Stimulated activated CD4-positive, alpha-beta T cell treated with anti-CD3 and anti-CD28 coated beads, TNF-alpha, amount 100 ng/mL, for 48 hours (primary cell): ENCODE results near the gene ISOC1.

Experiments
- DNase-seq, 3 donors: peaks; one replicate each; pipeline ENCODE4 v3.0.0-alpha.2; 2020; ENCODE audit warnings: low read depth in 3 of 3

The ISOC1 gene

DNA sequence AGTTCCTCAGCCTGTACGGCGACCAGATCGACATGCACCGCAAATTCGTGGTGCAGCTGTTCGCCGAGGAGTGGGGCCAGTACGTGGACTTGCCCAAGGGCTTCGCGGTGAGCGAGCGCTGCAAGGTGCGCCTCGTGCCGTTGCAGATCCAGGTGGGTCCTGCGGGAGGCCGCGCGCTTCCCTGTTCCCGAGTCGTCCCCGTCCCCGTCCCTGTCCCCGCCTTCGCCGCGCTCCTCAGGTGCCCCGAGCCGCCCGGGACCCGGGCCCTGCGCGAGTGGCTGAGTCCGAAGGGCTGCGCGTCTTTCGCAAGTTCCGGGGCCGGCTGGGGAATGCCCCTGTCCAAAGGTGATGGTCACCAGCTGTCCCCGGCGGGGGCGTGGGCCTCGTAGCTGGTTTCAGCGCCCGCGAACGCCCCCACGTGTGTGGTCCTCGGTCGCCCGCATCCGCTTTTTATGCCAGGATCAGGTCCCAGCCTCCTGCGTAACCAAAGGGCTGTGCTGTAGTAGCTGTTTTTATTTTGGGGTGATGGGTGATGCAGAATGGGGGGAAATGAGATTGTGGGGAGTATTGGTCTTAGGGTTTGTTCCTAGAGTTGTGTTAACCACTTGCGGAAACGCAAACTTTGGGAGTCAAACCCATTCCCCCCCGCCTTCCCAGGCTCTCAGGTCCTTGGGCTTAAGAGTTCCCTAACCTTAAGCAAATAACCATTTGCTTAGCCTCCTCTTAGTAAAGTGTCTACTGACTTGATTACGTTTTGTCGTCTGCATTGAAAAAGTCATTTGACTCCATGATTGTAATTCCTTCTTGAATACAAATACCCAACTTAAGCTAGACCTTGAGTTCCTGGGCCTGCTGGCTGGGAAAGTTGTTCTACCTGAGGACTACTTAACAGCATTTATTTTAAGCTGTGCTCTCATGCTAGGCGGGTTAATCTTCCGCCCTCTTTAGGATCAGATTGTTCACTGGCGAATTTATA is 663 bp downstream of the ISOC1 start:
- DNase-seq = peak in 2 of 3 donors; percentile 18 to 19

DNA sequence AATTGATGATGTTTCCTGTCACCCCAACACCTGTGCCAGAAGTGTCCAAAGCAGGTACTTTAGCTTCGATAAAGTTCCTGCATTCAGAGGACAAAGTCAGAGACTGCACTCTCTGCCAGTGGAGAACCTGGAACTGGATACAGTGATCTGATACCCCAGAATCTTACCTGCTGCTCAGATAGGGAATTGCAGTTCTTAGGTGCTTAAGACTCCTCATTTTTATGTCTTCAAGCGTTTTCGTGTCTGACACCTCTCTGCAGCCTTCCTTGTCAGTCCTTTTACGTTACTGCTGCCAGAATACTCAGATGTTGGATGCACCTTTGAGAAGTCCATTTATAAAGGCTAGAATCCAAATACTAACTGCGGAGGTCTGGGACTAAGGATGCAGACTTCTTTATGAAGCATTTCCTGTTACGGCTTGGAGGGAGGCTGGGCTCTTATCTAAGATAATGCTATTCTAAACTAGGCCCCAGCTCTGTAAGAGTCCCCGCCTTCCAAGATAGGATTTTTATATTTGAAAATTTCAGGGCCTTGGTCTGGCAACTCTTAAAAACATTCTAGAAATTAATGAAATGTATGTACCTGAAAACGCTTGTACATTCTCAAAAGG is 1.9 kb downstream of the ISOC1 start:
- no peak for DNase-seq

DNA sequence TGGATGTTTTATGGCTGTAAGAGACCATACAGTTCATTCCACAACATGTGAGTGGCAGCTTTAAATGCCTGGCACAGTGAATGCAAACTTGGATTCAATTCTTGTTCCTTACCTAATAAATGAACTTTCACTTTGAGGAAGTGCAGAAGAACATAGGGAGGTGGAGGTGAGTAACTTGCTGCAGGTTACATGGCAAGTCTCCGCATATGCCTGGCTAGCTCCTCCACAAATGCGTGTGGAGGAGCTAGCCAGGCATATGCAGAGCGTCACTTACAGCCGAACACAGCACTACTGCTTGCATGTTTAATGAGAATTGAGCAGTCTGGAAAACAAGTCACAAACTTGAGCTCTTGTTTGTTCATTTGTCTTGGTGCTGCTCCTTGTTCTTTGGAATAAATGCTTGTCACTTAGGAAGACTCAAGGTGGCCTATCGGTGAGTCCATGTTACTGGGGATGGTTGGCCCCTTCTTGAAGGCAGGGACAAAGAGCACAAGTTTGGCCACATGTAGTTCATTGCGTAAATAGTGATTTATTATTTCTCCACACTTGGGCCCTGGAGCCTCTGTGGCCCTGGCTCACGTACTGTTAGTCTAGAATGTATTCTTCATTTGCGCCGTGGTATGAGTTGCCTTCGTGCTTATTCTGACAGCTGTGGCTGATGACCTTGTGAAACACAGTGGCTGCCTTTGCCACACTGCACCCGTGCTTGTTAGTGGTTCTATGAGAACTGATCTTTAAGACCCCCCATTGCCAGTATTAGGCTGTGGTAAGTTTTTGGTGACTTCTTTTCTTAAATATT is 3.1 kb downstream of the ISOC1 start:
- DNase-seq = no peak

DNA sequence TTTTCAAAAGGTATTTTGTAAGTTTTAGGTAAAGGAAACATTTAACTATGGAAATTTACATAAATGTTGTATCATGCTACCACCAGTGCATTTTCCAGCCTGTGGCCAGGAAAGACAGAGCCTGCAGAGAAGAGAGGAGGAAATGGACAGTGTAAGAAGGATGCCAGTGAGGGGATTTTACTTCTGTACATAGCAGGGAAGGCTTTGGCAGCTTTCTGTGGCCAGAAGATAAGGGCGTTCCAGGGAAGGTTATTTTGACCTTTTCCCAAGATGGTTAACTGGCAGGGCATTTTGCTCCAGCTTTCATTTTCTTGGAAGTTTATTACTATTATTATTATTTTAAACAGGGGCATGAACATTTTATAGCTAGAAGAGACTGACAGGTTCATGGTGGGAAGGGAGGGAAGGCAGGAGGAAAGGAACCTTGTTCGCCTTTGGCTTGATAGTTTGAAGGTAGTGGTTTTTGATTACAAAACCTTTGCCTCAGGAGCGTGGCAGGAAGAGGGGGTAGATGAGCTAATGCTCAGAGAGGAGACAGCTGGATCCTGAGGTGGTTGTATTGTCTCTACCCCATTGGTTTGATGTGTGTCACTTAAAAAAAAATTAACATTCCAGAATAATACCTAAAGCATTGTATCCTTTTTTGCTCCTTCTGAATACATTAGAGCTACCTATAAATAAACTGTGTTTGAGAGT is 4.1 kb downstream of the ISOC1 start:
- no peak for DNase-seq

DNA sequence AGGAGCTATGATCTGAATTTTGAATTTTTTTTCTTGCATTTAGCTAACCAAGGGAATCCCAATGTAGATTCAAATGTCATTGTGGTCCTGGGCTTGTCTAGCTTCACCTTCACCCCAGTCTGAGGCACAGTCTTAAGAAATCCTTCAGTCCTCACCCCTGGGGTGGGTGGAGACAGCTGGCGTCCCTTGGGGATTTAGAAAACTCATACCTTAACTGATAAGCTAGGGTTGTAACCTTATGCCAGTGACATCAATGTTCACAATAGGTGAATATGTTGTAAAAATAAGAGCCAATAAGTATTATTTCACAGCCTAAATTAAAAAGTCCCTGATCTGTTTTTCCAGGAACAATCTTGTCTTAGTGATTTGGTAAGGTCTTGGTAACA is 4.6 kb downstream of the ISOC1 start:
- no peak for DNase-seq

DNA sequence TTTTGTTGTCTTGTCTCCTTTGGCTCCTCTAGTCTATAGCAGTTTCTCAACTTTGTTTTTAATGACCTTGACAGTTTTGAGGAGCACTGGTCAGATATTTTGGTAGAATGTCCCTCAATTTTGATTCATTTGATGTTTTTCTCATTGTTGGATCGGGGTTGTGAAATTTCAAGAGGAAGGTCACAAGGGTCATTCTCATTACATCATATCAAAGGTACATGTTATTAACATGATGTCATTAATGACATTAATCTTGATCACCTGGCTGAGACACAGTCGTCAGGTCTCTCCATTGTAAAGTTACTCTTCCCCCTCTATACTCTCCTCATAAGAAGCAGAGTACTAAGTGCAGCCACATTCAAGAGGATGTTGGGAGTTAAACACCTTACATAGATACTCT is 7.2 kb downstream of the ISOC1 start:
- no peak for DNase-seq

DNA sequence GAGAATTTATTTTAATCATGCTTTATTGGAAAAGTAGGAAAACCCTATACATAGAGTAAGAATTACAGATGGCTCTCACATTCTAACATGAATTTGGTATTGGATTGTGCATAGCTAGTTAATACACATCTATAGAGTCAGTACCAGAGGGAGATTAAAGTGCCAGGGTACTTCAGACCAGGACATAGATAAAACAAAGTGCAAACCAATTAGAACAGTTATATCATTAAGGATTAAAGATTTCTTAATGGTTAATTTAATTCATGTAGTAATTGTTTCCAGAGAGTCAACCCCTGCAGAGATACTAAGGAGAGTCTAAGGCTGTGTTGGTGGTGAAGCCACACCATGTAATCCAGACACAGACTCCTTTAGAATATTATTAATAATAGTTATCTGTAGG is 8.8 kb downstream of the ISOC1 start:
- DNase-seq = no peak

DNA sequence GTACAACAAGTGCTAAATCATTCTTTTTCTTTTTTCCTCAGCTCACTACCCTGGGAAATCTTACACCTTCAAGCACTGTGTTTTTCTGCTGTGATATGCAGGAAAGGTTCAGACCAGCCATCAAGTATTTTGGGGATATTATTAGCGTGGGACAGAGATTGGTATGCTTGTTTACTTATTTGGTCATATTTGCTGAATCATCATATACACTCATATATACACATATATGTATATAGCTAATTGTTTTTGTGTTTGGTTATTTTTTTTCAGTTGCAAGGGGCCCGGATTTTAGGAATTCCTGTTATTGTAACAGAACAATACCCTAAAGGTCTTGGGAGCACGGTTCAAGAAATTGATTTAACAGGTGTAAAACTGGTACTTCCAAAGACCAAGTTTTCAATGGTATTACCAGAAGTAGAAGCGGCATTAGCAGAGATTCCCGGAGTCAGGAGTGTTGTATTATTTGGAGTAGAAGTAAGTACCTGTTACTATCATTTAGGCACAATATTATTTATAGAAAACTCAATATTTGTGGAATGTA is 10.4 kb downstream of the ISOC1 start:
- no peak for DNase-seq

DNA sequence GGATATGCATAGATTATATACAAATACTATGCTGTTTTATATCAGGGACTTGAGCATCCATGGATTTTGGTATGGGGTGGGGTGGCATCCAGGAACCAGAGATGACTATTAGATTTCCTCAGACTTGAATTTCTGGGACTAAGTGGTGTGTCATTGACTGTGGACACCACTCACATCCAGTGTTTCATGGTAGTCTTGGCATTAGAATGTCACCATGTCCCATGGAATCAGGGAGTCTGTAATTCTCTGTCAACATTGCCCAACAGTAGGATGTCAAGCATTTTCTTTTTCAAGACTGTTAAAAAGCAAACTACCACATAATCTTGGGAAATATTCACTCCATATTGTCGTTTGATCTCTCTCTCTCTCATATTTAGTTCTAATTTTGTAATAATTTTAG is 13.1 kb downstream of the ISOC1 start:
- DNase-seq = no peak

DNA sequence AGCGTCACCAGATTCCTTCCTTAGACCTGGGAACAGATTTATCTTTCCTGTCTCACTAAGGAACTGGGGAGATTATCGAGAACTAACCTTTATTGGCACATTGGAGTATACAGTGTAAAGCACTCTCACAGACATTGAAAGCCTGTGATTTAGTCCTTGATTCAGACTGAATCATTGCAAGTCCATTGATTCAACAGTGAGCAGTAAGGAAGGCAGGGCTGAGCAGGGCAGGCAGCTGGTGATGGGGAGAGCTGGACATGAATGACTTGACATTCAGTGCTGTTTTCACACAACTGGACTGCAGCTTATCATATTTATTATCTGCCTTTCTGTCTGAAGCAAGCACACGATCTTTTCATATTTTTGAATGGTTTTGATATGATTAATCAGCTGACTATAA is 16.2 kb downstream of the ISOC1 start:
- DNase-seq = no peak

DNA sequence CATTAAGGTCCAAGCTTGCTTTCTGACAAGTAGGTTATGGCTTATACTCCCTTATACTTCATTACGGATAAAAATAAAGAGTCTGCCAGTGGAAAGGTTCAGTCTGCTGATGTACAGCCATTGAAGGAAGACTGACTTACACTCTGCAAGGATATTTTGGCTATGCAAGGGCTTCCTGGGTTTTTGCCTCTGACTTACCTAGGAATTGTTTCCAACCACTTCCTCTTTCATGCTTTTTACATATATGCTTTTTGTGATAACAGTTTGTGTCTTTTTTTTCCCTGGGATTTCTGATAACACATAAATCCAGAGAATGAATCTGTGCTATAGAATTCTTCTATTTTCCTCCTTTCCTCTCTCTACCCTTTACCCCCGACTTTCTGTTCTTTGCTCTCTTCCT is 16.8 kb downstream of the ISOC1 start:
- no peak for DNase-seq

DNA sequence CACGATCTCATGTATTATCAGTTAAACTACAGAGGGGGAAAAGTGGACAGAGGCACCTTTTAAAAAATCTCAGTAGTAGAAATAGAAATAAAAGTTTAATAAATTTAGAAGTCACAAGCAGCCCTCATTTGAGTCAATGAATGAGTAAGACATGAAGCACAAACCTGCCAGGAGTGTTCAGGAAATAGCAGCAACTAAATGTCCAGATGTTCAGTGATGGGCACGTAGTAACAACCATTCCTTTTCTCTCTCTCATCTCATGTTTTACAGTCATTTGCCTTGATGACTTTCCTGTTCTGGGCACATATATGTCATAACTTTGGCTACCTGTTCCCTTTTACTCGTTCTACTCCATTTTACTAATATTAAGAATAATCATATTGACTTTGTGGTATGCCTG is 17.7 kb downstream of the ISOC1 start:
- DNase-seq = no peak

DNA sequence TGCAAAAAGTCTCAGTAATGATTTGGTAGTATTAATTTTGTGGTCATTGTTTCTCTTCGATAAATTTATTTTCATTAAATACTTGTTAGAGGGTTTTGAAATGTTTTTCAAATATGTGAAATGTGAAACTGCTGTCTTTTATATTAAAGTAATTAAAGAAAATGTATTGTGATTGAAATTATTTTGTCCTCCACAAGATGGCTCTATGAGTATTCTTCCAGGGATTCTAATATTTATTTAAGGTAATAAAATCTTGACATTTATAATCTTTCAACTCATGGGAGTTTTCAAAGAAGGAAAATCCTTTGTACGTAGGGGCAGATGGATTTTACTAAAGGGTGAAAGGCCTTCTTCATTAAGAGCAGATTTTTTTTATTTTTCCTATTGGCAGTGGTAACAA is 19.3 kb downstream of the ISOC1 start:
- no peak for DNase-seq

DNA sequence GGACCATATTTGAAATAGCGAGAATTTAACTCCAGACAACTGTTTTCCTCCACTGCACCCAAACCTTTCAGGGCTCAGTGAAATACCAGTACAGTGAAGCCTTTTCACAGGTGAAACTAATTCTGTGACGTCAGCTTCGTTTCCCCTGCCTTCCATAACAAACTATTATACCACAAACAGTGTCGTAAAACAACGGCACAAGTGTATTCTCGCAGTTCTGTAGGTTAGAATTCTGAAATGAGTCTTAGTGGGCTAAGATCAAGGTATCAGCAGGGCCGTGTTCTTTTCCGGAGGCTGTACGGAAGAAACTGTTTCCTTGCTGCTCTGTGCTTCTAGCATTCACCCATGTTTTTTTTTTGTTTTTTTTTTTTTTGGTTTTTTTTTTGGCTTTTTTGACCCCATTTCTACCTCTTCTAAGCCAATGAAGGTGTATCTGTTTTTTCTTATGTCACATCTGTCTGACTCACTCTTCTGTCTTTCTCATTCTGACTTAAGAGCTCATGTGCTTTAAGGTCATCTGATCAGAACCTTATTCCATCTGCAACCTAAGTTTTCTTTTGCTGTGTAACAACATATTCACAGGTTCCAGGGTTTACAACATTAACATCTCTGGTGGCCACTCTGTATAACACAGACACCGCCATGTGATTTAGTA is 20.1 kb downstream of the ISOC1 start:
- no peak for DNase-seq

DNA sequence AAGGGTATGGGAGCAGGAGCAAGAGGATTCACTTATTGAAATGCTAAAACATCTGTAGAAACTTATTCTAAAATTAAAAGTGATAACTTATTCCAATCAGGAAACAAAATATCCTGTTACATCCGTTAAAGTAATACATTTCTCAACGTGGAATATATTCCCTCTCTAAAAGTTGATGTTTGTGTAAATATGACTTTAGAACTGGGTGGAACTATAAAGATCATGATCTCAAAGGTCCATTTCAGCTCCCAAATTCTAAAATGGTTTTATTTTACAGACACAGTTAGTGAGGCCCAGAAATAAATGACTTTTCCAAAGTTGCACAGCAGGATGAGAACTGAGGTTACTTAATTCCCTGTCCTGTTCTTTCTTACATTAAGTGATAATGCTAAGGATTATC is 21.1 kb downstream of the ISOC1 start:
- DNase-seq = no peak

DNA sequence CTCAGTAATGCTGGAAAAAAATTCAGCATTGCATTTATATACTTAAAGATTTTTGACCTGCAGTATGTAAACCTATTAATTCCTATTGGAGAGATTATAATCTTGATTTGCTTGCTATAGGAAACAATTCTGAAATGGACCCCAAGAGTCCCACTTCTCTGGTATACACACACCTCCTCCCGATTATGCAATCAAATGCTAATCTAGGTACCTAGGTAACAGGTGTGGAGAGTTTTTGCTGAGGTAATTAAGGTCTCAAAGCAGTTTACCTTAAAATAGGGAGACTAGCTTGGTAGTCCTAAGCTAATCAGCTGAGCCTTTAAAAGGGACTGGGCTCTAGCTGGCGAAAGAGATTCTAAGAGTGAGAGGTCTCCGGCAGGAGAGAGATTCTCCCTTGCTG is 22.2 kb downstream of the ISOC1 start:
- no peak for DNase-seq

DNA sequence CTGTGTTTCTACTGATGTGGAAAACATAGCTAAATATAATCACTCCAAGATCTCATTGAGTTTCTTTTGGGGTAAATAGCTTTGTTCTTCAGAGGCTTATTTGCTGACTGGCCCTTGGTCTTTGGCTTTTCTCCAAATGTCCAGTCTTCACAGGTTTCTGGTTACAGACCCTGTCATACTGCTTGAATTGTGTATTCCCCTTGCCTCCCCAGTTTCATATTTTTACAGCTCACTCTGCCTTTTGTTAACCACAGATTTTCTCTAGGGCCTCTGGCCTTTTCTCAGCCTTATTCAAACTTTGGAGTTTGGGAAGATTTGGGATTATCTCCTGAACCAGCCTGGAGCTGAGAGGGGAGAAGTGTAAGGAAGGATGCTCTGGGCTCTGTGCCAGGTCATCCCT is 23.9 kb downstream of the ISOC1 start:
- no peak for DNase-seq

DNA sequence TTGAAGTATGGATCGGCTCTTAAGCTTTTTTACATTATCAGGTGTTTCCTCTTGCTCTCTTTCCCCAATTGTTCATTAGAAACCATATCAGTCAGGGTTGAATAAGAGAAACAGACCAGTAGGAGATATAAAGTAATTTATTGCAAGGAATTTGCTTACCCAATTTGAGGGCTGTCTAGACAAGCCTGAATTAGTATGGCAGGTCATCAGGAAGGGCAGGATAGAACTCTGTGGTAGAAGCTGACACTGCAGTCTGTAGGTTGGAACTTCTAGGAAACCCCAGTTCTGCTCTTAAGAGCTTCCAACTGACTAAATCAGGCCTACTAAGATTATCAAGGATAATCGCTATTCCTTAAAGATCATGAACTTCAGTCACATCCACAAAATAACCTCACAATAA is 24.3 kb downstream of the ISOC1 start:
- no peak for DNase-seq

DNA sequence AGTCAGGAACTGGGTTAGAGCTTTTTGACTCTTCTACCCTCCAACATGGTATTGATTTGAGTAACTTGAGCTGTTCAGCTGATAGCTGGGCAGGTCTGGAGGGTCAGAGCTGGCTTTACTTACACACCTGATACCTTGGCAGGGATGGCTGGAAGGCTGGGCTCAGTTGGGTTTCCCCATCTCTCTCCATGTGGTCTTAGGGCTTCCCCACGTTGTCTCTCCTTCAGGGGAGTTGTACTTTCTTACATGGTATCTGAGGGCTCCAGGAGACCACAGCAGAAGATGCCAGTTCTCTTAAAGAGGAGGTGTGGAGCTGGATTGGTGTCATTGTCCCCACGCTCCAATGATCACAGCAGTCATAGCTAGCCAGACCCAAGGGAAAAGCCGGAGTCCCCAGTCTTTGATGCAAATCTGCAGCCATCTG is 25.6 kb downstream of the ISOC1 start:
- DNase-seq = no peak

DNA sequence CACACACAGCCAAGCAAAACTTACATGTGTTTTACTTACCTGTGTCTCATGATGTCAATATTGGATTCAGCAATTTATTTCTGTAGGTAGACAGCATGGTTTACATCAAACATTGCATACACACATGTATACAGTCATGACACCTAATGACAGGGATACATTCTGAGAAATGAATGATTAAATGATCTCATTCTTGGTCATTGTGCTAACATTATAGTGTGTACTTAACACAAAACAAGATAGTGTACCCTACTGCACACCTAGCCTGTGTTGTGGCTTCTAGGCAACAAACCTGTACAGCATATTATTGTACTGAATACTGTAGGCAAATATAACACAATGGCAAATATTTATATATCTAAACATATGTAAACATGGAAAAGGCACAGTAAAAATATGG is 28.0 kb downstream of the ISOC1 start:
- DNase-seq = no peak

DNA sequence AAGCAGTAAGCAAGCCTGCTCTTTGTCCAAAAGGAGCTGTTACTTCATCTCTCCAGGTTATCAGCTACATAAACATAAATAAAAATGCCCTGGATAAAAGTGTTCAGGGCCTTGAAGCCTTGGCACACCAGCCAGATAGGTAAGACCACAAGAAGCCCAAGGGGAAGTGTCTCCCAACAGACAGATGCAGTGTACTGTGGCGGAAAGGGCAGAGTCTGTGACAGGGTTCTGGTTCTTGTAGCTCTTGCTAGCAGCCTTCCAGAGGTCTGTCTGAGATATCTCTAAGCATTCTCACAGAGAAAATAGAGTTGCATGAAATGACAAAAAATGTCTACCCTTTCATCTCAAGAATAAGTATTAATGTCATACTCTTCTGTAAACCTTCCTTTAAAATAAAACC is 30.1 kb downstream of the ISOC1 start:
- DNase-seq = no peak
